GM12874 (cell line): ENCODE results near the gene F2R.

Experiments used
- TF ChIP-seq, protein P1 (sequence below): IDR thresholded peaks from 2 replicates; pipeline ENCODE4 v1.5.1; 2011; ENCODE audit warnings: low read depth, mild to moderate bottlenecking, control low read depth, low read length, moderate library complexity; ENCODE audit not compliant: insufficient read depth

The F2R gene

DNA sequence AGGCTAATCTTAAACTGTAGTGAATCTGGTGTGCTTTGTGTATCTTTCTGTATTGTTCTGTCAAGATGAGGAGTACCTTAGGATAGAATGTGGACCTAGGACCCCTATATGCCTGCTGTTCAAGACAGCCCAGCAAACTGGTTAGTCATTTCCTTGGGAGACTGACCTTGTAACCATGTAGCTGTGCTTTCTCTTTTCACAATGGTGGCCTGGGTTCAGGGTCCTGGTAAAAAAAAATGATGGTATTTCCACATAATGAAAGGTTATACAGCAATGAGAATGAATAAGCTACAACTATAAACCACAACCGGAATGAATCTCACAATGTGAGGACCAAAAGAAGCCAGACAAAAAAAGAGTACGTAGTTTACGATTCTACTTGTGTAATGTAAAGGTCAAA is 66.5 kb downstream of the F2R start:
- TF ChIP-seq, protein P1, sequence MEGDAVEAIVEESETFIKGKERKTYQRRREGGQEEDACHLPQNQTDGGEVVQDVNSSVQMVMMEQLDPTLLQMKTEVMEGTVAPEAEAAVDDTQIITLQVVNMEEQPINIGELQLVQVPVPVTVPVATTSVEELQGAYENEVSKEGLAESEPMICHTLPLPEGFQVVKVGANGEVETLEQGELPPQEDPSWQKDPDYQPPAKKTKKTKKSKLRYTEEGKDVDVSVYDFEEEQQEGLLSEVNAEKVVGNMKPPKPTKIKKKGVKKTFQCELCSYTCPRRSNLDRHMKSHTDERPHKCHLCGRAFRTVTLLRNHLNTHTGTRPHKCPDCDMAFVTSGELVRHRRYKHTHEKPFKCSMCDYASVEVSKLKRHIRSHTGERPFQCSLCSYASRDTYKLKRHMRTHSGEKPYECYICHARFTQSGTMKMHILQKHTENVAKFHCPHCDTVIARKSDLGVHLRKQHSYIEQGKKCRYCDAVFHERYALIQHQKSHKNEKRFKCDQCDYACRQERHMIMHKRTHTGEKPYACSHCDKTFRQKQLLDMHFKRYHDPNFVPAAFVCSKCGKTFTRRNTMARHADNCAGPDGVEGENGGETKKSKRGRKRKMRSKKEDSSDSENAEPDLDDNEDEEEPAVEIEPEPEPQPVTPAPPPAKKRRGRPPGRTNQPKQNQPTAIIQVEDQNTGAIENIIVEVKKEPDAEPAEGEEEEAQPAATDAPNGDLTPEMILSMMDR = no peak
